ENCODE data around the gene FOXC2. TPM values are rescaled to one million over a fixed set of nuclear protein-coding genes. Genes with fewer than 3 reads are reported as not detected.

FOXC2 gene
- total RNA-seq, 1 donor from 2014 or later, result 77.8 TPM

GRCh38 chr16:86541560-86541959, 25.1 kb upstream of the FOXC2 start:
- H3K9me3 Mint-ChIP-seq (ENCODE audit: low read depth), result no peaks in the 10 kb centered on the region
- H3K4me1 Mint-ChIP-seq (ENCODE audit: low read depth), result peaks cover 7% of the 10 kb centered on the region
- H3K27me3 Mint-ChIP-seq (ENCODE audit: low read depth), result peaks cover 1% of the 10 kb centered on the region
- H3K4me3 Mint-ChIP-seq (ENCODE audit: unreplicated experiment), result no peak overlapping the region
- H3K27ac Mint-ChIP-seq (ENCODE audit: unreplicated experiment), result no peak overlapping the region
- no peak for DNase-seq (ENCODE audit: low spot score)
- peaks cover 6% of the 10 kb centered on the region for H3K36me3 Mint-ChIP-seq (ENCODE audit: low read depth)
- TF ChIP-seq CTCF (IDR thresholded peaks at IDR 0.05), result no peak

GRCh38 chr16:86542756-86543750, 23.6 kb upstream of the FOXC2 start:
- peaks cover 6% of the 10 kb centered on the region for H3K36me3 Mint-ChIP-seq (ENCODE audit: low read depth)
- H3K4me1 Mint-ChIP-seq (ENCODE audit: low read depth), result peaks cover 9% of the 10 kb centered on the region
- H3K27ac Mint-ChIP-seq (ENCODE audit: unreplicated experiment), result no peak overlapping the region
- H3K4me3 Mint-ChIP-seq (ENCODE audit: unreplicated experiment), result no peak overlapping the region
- no peak for DNase-seq (ENCODE audit: low spot score)
- H3K9me3 Mint-ChIP-seq (ENCODE audit: low read depth), result no peaks in the 10 kb centered on the region
- TF ChIP-seq CTCF (IDR thresholded peaks at IDR 0.05), result no peak
- H3K27me3 Mint-ChIP-seq (ENCODE audit: low read depth), result peaks cover 1% of the 10 kb centered on the region

GRCh38 chr16:86545481-86545880, 21.1 kb upstream of the FOXC2 start:
- TF ChIP-seq CTCF (IDR thresholded peaks at IDR 0.05), result no peak
- no peak overlapping the region for H3K4me3 Mint-ChIP-seq (ENCODE audit: unreplicated experiment)
- H3K27ac Mint-ChIP-seq (ENCODE audit: unreplicated experiment), result no peak overlapping the region
- peaks cover 9% of the 10 kb centered on the region for H3K4me1 Mint-ChIP-seq (ENCODE audit: low read depth)
- no peak for DNase-seq (ENCODE audit: low spot score)
- no peaks in the 10 kb centered on the region for H3K9me3 Mint-ChIP-seq (ENCODE audit: low read depth)
- H3K36me3 Mint-ChIP-seq (ENCODE audit: low read depth), result peaks cover 4% of the 10 kb centered on the region
- H3K27me3 Mint-ChIP-seq (ENCODE audit: low read depth), result no peaks in the 10 kb centered on the region

GRCh38 chr16:86545954-86546637, 20.5 kb upstream of the FOXC2 start:
- no peak for TF ChIP-seq CTCF (IDR thresholded peaks at IDR 0.05)
- Mint-ChIP-seq H3K27ac (ENCODE audit: unreplicated experiment) (peak overlapping the region; percentile 25), H3K27me3 (ENCODE audit: low read depth) (no peaks in the 10 kb centered on the region), H3K4me1 (ENCODE audit: low read depth) (peaks cover 9% of the 10 kb centered on the region), H3K4me3 (ENCODE audit: unreplicated experiment) (no peak overlapping the region), H3K9me3 (ENCODE audit: low read depth) (no peaks in the 10 kb centered on the region), H3K36me3 (ENCODE audit: low read depth) (peaks cover under 1% of the 10 kb centered on the region)
- no peak for DNase-seq (ENCODE audit: low spot score)

GRCh38 chr16:86546638-86547013, 20.0 kb upstream of the FOXC2 start:
- TF ChIP-seq CTCF (IDR thresholded peaks at IDR 0.05), result no peak
- Mint-ChIP-seq H3K36me3 (ENCODE audit: low read depth) (no peaks in the 10 kb centered on the region), H3K9me3 (ENCODE audit: low read depth) (no peaks in the 10 kb centered on the region), H3K4me3 (ENCODE audit: unreplicated experiment) (no peak overlapping the region), H3K4me1 (ENCODE audit: low read depth) (peaks cover 9% of the 10 kb centered on the region), H3K27ac (ENCODE audit: unreplicated experiment) (no peak overlapping the region), H3K27me3 (ENCODE audit: low read depth) (no peaks in the 10 kb centered on the region)
- no peak for DNase-seq (ENCODE audit: low spot score)
